Liver (tissue), 9 donors: Measurements from ENCODE around the gene GPS2. TPM values are rescaled to one million over a fixed set of nuclear protein-coding genes. Genes with fewer than 3 reads are reported as not detected.

Source experiments
- DNase-seq: peaks from one replicate; pipeline ENCODE4 v3.0.0-alpha.2; 2017; ENCODE audit warnings: low spot score
- H3K27ac ChIP-seq, 2 donors: one replicate each; pipeline ENCODE4 v1.7.0; 2013; ENCODE audit warnings: inconsistent platforms in 2 of 2, low read length in 2 of 2, control low read depth in 1 of 2, low read depth in 1 of 2, mild to moderate bottlenecking in 1 of 2
- H3K27me3 ChIP-seq, 4 donors: one replicate each; pipeline versions ENCODE4 v1.6.1 to v1.7.0; 2013; ENCODE audit warnings: low read length in 3 of 4, inconsistent platforms in 1 of 4, mild to moderate bottlenecking in 1 of 4, moderate library complexity in 1 of 4; ENCODE audit not compliant: control insufficient read depth in 4 of 4, insufficient read depth in 4 of 4
- H3K36me3 ChIP-seq, 4 donors: one replicate each; pipeline versions ENCODE4 v1.6.1 to v1.7.0; 2013; ENCODE audit warnings: low read length in 3 of 4, mild to moderate bottlenecking in 3 of 4, low read depth in 1 of 4, moderate library complexity in 1 of 4; ENCODE audit not compliant: control insufficient read depth in 4 of 4, insufficient read depth in 3 of 4
- H3K4me1 ChIP-seq, 4 donors: one replicate each; pipeline versions ENCODE4 v1.6.1 to v1.7.0; 2013; ENCODE audit warnings: low read length in 3 of 4, mild to moderate bottlenecking in 3 of 4, moderate library complexity in 1 of 4; ENCODE audit not compliant: control insufficient read depth in 4 of 4, insufficient read depth in 4 of 4
- H3K4me3 ChIP-seq, 3 donors: one replicate each; pipeline versions ENCODE4 v1.6.1 to v1.7.0; 2013; ENCODE audit warnings: low read length in 3 of 3, control low read depth in 1 of 3, low read depth in 1 of 3, mild to moderate bottlenecking in 1 of 3
- H3K9ac ChIP-seq, 2 donors: one replicate each; pipeline ENCODE4 v1.7.0; 2013; ENCODE audit warnings: low read length in 2 of 2, mild to moderate bottlenecking in 2 of 2, moderate library complexity in 2 of 2, control low read depth in 1 of 2, low read depth in 1 of 2
- H3K9me3 ChIP-seq, 4 donors: one replicate each; pipeline versions ENCODE4 v1.6.1 to v1.7.0; 2013; ENCODE audit warnings: low read length in 3 of 4; ENCODE audit not compliant: control insufficient read depth in 4 of 4
- ATF3 ChIP-seq: IDR thresholded peaks from 2 replicates; pipeline ENCODE4 v1.6.1; 2016; ENCODE audit warnings: antibody characterized with exemption
- CTCF ChIP-seq: fragments of 150-350 bp; IDR thresholded peaks from 2 replicates; pipeline ENCODE4 v1.5.1; 2017; ENCODE audit warnings: improper control_type of control experiment, low read depth, low read length; ENCODE audit not compliant: missing input control
- EGR1 ChIP-seq, 2 donors: IDR thresholded peaks; 2 replicates each; pipeline ENCODE4 v1.6.1; 2016 to 2018; ENCODE audit warnings: antibody characterized with exemption in 2 of 2, low read depth in 2 of 2
- FOXA2 ChIP-seq: IDR thresholded peaks from 2 replicates; pipeline ENCODE4 v1.6.1; 2016; ENCODE audit warnings: antibody characterized with exemption
- GABPA ChIP-seq, 2 donors: IDR thresholded peaks in 1 of 2; conservative IDR thresholded peaks in 1 of 2; 2 replicates each; pipeline ENCODE4 v1.6.1; 2016; ENCODE audit warnings: antibody characterized with exemption in 2 of 2, mild to moderate bottlenecking in 1 of 2, moderate library complexity in 1 of 2
- HNF4A ChIP-seq, 2 donors: conservative IDR thresholded peaks; 2 replicates each; pipeline ENCODE4 v1.6.1; 2016; ENCODE audit warnings: antibody characterized with exemption in 2 of 2, mild to moderate bottlenecking in 2 of 2
- HNF4G ChIP-seq: IDR thresholded peaks from 2 replicates; pipeline ENCODE4 v1.6.1; 2016; ENCODE audit warnings: antibody characterized with exemption
- JUND ChIP-seq, 2 donors: IDR thresholded peaks; 2 replicates each; pipeline ENCODE4 v1.6.1; 2016; ENCODE audit warnings: antibody characterized with exemption in 2 of 2
- NR2F2 ChIP-seq: IDR thresholded peaks from 2 replicates; pipeline ENCODE4 v1.6.1; 2016; ENCODE audit warnings: antibody characterized with exemption
- RAD21 ChIP-seq, 2 donors: IDR thresholded peaks; 2 replicates each; pipeline ENCODE4 v1.6.1; 2016; ENCODE audit warnings: antibody characterized with exemption in 2 of 2, mild to moderate bottlenecking in 2 of 2
- RXRA ChIP-seq, 2 donors: IDR thresholded peaks; 2 replicates each; pipeline ENCODE4 v1.6.1; 2017 to 2018; ENCODE audit warnings: antibody characterized with exemption in 2 of 2, mild to moderate bottlenecking in 1 of 2
- SP1 ChIP-seq: IDR thresholded peaks from 2 replicates; pipeline ENCODE4 v1.6.1; 2018; ENCODE audit warnings: antibody characterized with exemption, mild to moderate bottlenecking
- TAF1 ChIP-seq: conservative IDR thresholded peaks from 2 replicates; pipeline ENCODE4 v1.6.1; 2016; ENCODE audit warnings: antibody characterized with exemption, mild to moderate bottlenecking
- YY1 ChIP-seq: IDR thresholded peaks from 2 replicates; pipeline ENCODE4 v1.6.1; 2016; ENCODE audit warnings: antibody characterized with exemption, mild to moderate bottlenecking
- WGBS: extraction: QIAGEN DNeasy Blood & Tissue Kit; methylation state at CpG from one replicate; pipeline ENCODE4 v1.1.7; 2013; 5-methylcytosine and 5-hydroxymethylcytosine counted together
- polyA plus RNA-seq, 2 donors: library from polyadenylated mRNA; stranded (reverse) in 1 of 2; unstranded in 1 of 2; fragments of 200-250 nt in 1 of 2; fragments of >200 nt in 1 of 2; fragmentation: Nextera tagmentation in 1 of 2; extraction: Ambion mirVana in 1 of 2; gene quantifications; one replicate each; pipeline versions ENCODE4 v1.2.1 to v1.2.3, GENCODE V29; 2013 to 2015
- total RNA-seq, 2 donors: library from RNA; depleted of rRNA; stranded (reverse); fragments of >200 nt; gene quantifications; one replicate each; pipeline ENCODE4 v1.2.3, GENCODE V29; 2014
- TF ChIP-seq, protein P1 (sequence below): IDR thresholded peaks from 2 replicates; pipeline ENCODE4 v1.6.1; 2016; ENCODE audit warnings: antibody characterized with exemption, mild to moderate bottlenecking
- TF ChIP-seq, protein P2 (sequence below): IDR thresholded peaks from 2 replicates; pipeline ENCODE4 v1.6.1; 2016; ENCODE audit warnings: antibody characterized with exemption
- TF ChIP-seq, protein P3 (sequence below): IDR thresholded peaks from 2 replicates; pipeline ENCODE4 v1.6.1; 2016; ENCODE audit warnings: antibody characterized with exemption
- donor health status: healthy.
- donor health status: healthy.
- donor health status: healthy.
- donor health status: healthy.
- donor health status: healthy.

Gene GPS2
- total and polyA plus RNA-seq, 4 donors: 20.8 to 43.1 (median 22.8) TPM

- Histone ChIP-seq H3K4me3 (no peak overlapping the region), H3K27me3 (no peaks in the 10 kb centered on the region), H3K36me3 (peaks cover 6 to 48% (median 19%) of the 10 kb centered on the region in 4 donors), H3K27ac (no peak overlapping the region), H3K9ac (no peak overlapping the region), H3K9me3 (no peaks in the 10 kb centered on the region), H3K4me1 (peaks cover 8 to 22% (median 15%) of the 10 kb centered on the region in 4 donors)
- no peak for TF ChIP-seq EGR1 (IDR thresholded peaks at IDR 0.05; ENCODE audit: low read depth in 2 of 2)
- no peak for TF ChIP-seq CTCF
- TF ChIP-seq HNF4G: no peak
- no peak for TF ChIP-seq NR2F2
- no peak for TF ChIP-seq JUND (IDR thresholded peaks at IDR 0.05)
- no peak for TF ChIP-seq RXRA (IDR thresholded peaks at IDR 0.05)
- no peak for TF ChIP-seq ATF3
- no peak for TF ChIP-seq HNF4A (conservative IDR thresholded peaks at IDR 0.05)
- TF ChIP-seq YY1: no peak
- TF ChIP-seq SP1: no peak
- TF ChIP-seq, protein P1, sequence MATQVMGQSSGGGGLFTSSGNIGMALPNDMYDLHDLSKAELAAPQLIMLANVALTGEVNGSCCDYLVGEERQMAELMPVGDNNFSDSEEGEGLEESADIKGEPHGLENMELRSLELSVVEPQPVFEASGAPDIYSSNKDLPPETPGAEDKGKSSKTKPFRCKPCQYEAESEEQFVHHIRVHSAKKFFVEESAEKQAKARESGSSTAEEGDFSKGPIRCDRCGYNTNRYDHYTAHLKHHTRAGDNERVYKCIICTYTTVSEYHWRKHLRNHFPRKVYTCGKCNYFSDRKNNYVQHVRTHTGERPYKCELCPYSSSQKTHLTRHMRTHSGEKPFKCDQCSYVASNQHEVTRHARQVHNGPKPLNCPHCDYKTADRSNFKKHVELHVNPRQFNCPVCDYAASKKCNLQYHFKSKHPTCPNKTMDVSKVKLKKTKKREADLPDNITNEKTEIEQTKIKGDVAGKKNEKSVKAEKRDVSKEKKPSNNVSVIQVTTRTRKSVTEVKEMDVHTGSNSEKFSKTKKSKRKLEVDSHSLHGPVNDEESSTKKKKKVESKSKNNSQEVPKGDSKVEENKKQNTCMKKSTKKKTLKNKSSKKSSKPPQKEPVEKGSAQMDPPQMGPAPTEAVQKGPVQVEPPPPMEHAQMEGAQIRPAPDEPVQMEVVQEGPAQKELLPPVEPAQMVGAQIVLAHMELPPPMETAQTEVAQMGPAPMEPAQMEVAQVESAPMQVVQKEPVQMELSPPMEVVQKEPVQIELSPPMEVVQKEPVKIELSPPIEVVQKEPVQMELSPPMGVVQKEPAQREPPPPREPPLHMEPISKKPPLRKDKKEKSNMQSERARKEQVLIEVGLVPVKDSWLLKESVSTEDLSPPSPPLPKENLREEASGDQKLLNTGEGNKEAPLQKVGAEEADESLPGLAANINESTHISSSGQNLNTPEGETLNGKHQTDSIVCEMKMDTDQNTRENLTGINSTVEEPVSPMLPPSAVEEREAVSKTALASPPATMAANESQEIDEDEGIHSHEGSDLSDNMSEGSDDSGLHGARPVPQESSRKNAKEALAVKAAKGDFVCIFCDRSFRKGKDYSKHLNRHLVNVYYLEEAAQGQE: no peak
- TF ChIP-seq FOXA2: no peak
- no peak for TF ChIP-seq GABPA (IDR thresholded peaks at IDR 0.05 in 1 of 2, conservative IDR thresholded peaks at IDR 0.05 in 1 of 2)
- TF ChIP-seq TAF1: no peak
- TF ChIP-seq, protein P2, sequence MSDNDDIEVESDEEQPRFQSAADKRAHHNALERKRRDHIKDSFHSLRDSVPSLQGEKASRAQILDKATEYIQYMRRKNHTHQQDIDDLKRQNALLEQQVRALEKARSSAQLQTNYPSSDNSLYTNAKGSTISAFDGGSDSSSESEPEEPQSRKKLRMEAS: no peak
- no peak for TF ChIP-seq RAD21 (IDR thresholded peaks at IDR 0.05)
- TF ChIP-seq, protein P3, sequence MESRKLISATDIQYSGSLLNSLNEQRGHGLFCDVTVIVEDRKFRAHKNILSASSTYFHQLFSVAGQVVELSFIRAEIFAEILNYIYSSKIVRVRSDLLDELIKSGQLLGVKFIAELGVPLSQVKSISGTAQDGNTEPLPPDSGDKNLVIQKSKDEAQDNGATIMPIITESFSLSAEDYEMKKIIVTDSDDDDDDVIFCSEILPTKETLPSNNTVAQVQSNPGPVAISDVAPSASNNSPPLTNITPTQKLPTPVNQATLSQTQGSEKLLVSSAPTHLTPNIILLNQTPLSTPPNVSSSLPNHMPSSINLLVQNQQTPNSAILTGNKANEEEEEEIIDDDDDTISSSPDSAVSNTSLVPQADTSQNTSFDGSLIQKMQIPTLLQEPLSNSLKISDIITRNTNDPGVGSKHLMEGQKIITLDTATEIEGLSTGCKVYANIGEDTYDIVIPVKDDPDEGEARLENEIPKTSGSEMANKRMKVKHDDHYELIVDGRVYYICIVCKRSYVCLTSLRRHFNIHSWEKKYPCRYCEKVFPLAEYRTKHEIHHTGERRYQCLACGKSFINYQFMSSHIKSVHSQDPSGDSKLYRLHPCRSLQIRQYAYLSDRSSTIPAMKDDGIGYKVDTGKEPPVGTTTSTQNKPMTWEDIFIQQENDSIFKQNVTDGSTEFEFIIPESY: no peak
- 95% methylated on average over 11 of the region's 11 CpGs for WGBS
- DNase-seq: no peak
Measured at GRCh38 chr17:7326186-7326585, 11.0 kb upstream of the GPS2 start.
